SK-MEL-5 (cell line): ENCODE measurements around the gene PHLDB1. TPM values are rescaled to one million over a fixed set of nuclear protein-coding genes. Genes with fewer than 3 reads are reported as not detected.

Experiments
- DNase-seq: peaks from one replicate; pipeline ENCODE4 v3.0.0-alpha.2; 2016; ENCODE audit warnings: low read depth, low spot score
- in situ Hi-C: cut with HindIII; loops from 2 replicates; pipeline ENCODE4 v1.10.0; 2016; ENCODE audit warnings: low sequenced_read_pairs, high pct_unique_total_duplicates, low pct_unique_long_range_greater_than_20kb
- small RNA-seq, 2 experiments: library from RNA; depleted of rRNA; stranded (forward); fragments of <200 nt; gene quantifications; one replicate each; pipeline ENCODE3, GENCODE V24; 2014
- total RNA-seq: library from RNA; depleted of rRNA; stranded (reverse); fragments of >200 nt; shearing (Covaris generic); gene quantifications from 2 replicates; pipeline ENCODE4 v1.2.3, GENCODE V29; 2014; rRNA removed

The PHLDB1 gene
- total RNA-seq, 1 experiment from 2014 or later, result 20.8 TPM

DNA sequence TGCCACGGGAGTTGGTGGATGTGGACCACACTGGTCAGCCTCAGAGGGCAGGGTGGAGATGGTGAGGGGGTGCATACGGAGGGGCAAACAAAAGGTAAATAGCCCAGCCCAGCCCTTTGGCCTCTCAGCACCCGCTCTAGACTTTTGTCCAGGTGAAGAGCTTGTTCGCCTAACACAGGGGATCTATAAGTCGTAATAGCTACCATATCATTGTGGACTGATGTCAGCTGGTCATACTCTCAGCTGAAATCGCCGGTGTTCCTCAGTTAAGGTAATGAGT, 99.1 kb downstream of the PHLDB1 start:
- in situ Hi-C loops, result loop anchor here (10.0 kb wide), 1 partner anchor 88 kb away; the partner anchor contains the start of gene DDX6
- no peak for DNase-seq

Small RNA genes lying within 50 kb of the gene (small RNA-seq; reads per million reads assigned to genes)
- gene RNU6-1157P (0 reads per million in 2 experiments), gene RNU6-376P (0 reads per million in 2 experiments)

Other genes starting within 250 kb of the PHLDB1 start
- 45.4 and 51.1 TPM in 2 replicates for gene UBE4A, start 248.0 kb upstream of the PHLDB1 start, total RNA-seq
- 138 and 155 TPM in 2 replicates for gene ATP5MG, start 206.0 kb upstream of the PHLDB1 start, total RNA-seq
- gene KMT2A, start 171.1 kb upstream of the PHLDB1 start, total RNA-seq, result 10.6 and 11.0 TPM in 2 replicates
- not detected in 2 replicates for gene TTC36, start 80.1 kb upstream of the PHLDB1 start, total RNA-seq
- gene TMEM25, start 76.4 kb upstream of the PHLDB1 start, total RNA-seq, result 0.45 TPM in 1 of 2 replicates, not detected in the other
- 7.0 and 7.3 TPM in 2 replicates for gene IFT46, start 41.7 kb upstream of the PHLDB1 start, total RNA-seq
- 93.3 and 98.3 TPM in 2 replicates for gene ARCN1, start 35.2 kb upstream of the PHLDB1 start, total RNA-seq
- 0.03 and 0.13 TPM in 2 replicates for gene TREH, start 72.0 kb downstream of the PHLDB1 start, total RNA-seq
- gene DDX6, start 183.5 kb downstream of the PHLDB1 start, total RNA-seq, result 56.5 and 59.2 TPM in 2 replicates